Endothelial cell of umbilical vein (primary cell): ENCODE results near the gene TNIP3.

Experiments used
- CTCF ChIP-seq, 2 donors: IDR thresholded peaks; 1 replicate in 1 of 2; 2 replicates in 1 of 2; pipeline ENCODE4 v1.5.1; 2011; ENCODE audit warnings: low read length in 2 of 2, mild to moderate bottlenecking in 2 of 2, moderate library complexity in 2 of 2, control low read depth in 1 of 2, inconsistent platforms in 1 of 2, low read depth in 1 of 2; ENCODE audit not compliant: insufficient read depth in 1 of 2; ENCODE audit errors: extremely low read depth in 1 of 2
- POLR2A ChIP-seq: IDR thresholded peaks from 2 replicates; pipeline ENCODE4 v1.6.1; 2012; ENCODE audit warnings: low read depth, mild to moderate bottlenecking, control low read depth, low read length

GRCh38 chr4:121168446-121169281 lies 4.5 kb upstream of the TNIP3 start:
- TF ChIP-seq CTCF (IDR thresholded peaks at IDR 0.05; ENCODE audit: extremely low read depth in 1 of 2, insufficient read depth in 1 of 2, low read depth in 1 of 2, low read length in 2 of 2), result no peak
- TF ChIP-seq POLR2A, result no peak
